Activated T-helper 2 cell treated with anti-CD3 and anti-CD28 coated beads, Interferon-gamma antibody, Interleukin-2, Interleukin-4, amounts not matched to agents 10 μg/mL and 5 μg/mL and 100 μg/mL, durations not matched to agents 14 hours and 24 hours and 36 hours (primary cell): ENCODE data around the gene BARX2. TPM values are rescaled to one million over a fixed set of nuclear protein-coding genes. Genes with fewer than 3 reads are reported as not detected.
A peak's percentile ranks its signal among the peaks of the same experiment; 100 is the strongest.

ENCODE experiments used
- DNase-seq: peaks from one replicate; pipeline ENCODE4 v3.0.0; 2021; ENCODE audit warnings: low spot score
- H3K27ac Mint-ChIP-seq: one replicate; pipeline ENCODE4 v1.8.0; 2021; ENCODE audit warnings: mixed read lengths
- H3K27me3 Mint-ChIP-seq: one replicate; pipeline ENCODE4 v1.8.0; 2021; ENCODE audit warnings: low read depth, mixed read lengths
- H3K36me3 Mint-ChIP-seq: one replicate; pipeline ENCODE4 v1.8.0; 2021; ENCODE audit warnings: low read depth, mixed read lengths
- H3K4me1 Mint-ChIP-seq: one replicate; pipeline ENCODE4 v1.8.0; 2021; ENCODE audit warnings: low read depth, mixed read lengths
- H3K4me3 Mint-ChIP-seq: one replicate; pipeline ENCODE4 v1.8.0; 2021; ENCODE audit warnings: low read depth, mild to moderate bottlenecking, moderate library complexity, mixed read lengths
- H3K9me3 Mint-ChIP-seq: one replicate; pipeline ENCODE4 v1.8.0; 2021; ENCODE audit warnings: mixed read lengths
- intact Hi-C: fragments of 100-400 bp; cut with micrococcal nuclease; formaldehyde crosslinking; loops from one replicate; pipeline ENCODE4 v1.15.1; 2023
- total RNA-seq: library from RNA; stranded (reverse); gene quantifications from 2 replicates; pipeline ENCODE4 v1.2.3, GENCODE V29; 2022

BARX2 gene
- total RNA-seq, 1 donor from 2014 or later = 4.7 TPM

DNA sequence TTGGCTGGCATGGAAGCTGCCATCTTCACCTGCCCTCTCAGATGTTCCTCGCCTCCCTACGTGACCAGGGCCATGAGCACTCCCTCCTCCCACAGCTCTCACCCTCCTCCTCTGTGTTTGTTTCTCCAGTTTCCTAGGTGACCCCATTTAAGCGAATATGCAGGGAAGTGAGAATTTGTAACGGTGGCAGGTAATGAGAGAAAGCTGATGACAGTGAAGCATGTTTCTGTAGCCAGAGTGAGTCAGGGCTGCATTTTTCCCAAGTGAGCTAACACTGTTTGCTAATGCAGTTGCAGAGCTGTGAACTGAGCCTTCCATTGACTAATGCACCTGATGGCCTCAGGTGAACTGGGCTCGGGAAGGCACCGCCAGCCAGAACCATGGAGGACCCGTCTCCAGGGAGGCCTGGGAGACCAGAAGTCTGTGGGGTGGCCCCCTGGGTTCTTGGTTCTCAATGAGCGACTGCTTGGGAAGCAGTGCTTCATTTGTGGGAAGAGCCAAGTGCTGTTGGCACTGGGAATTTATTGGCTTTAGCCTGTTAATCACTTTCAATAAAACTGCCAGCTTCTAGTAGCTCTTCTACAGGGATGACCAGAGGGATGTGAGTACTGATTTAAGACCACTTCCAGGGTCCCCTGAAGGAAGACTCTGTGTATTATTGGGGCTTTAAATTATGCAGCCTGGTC is 64.5 kb downstream of the BARX2 start:
- H3K9me3 Mint-ChIP-seq = no peaks in the 10 kb centered on the region
- peaks cover 21% of the 10 kb centered on the region for H3K4me1 Mint-ChIP-seq
- intact Hi-C loops = no loop called here
- H3K27me3 Mint-ChIP-seq = no peaks in the 10 kb centered on the region
- H3K36me3 Mint-ChIP-seq = peaks cover 3% of the 10 kb centered on the region
- no peak overlapping the region for H3K27ac Mint-ChIP-seq
- no peak for DNase-seq
- H3K4me3 Mint-ChIP-seq = no peak overlapping the region

DNA sequence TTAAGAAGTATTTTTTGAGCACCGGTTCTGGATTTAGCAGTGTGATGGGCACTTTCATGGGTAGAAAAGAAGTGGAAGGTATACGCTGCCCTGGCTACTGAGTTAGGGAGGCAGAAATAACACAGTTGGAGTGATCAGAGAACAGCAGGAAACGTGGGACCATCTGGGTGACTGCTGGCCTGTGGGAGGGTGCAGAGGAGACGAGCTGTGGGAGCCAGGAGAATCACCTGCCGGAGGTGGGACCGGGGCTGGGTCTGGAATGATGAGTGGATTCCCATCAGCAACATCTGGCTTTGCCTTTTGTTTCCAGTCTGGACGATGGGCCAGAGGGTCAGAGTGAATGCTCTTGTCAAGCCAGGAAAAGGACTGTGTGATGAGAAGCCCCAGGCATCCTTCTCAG is 66.5 kb downstream of the BARX2 start:
- H3K27ac Mint-ChIP-seq = no peak overlapping the region
- DNase-seq = no peak
- no peaks in the 10 kb centered on the region for H3K9me3 Mint-ChIP-seq
- no peaks in the 10 kb centered on the region for H3K27me3 Mint-ChIP-seq
- peaks cover 14% of the 10 kb centered on the region for H3K4me1 Mint-ChIP-seq
- H3K36me3 Mint-ChIP-seq = peaks cover 3% of the 10 kb centered on the region
- H3K4me3 Mint-ChIP-seq = no peak overlapping the region
- intact Hi-C loops = no loop called here

DNA sequence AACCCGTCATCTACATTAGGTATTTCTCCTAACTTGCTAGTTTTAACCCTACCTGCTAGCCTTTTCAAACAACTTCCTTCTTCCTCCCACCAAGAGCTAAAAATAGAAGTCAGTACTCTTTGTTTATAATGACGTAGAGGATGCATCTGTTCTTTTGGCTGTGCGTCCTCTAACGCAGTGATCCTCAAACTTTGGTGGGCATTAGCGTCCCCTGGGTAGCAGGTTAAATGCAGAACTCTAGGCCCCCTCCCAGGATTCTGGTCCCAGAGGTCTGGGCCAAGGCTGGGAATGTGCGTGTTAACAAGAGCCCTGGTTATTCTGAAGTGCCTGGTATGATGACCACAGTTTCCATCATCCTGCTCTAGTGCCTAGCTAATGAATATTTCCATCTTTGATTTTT is 67.6 kb downstream of the BARX2 start:
- no peak overlapping the region for H3K27ac Mint-ChIP-seq
- peaks cover 6% of the 10 kb centered on the region for H3K9me3 Mint-ChIP-seq
- H3K4me1 Mint-ChIP-seq = peaks cover 25% of the 10 kb centered on the region
- no peak for DNase-seq
- H3K4me3 Mint-ChIP-seq = no peak overlapping the region
- no peaks in the 10 kb centered on the region for H3K27me3 Mint-ChIP-seq
- peaks cover 5% of the 10 kb centered on the region for H3K36me3 Mint-ChIP-seq
- intact Hi-C loops = no loop called here

DNA sequence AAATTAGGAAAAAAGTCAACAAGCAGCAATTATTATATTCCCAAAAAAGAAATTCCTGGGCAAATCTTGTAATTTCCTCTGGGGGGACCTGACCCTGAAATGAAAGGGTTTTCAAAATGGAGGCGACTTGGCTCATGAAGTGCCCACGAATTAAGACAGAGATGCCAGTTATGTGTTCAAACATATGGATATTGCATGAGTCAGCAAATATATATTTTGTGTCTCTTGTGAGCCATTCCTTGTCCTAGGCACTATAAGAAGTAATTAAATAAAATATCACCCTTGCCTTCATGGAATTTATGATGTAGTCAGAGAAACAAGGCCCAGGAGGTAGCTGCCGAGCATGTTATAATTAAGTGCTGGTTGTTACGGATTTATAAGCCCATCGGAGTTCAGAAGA is 68.6 kb downstream of the BARX2 start:
- intact Hi-C loops = no loop called here

DNA sequence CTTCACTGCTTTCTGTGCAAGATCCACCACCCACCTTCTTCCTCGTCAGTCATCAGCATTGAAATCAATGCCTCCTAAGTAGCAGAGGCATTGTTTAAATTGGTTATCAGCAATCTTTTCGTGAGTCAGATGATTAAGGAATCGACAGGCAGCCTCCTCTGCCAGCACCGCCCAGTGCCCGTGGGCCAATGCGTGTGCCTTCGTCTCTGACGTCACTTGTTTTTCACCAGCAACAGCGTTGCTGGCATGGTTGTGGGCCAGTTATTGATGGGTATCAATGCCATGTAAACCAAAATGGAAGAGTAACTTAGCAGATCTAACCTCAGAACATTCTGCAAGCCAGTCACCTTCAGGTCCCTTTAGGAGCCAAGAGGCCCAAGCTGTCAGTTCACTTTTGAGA is 69.6 kb downstream of the BARX2 start:
- H3K27ac Mint-ChIP-seq = no peak overlapping the region
- intact Hi-C loops = no loop called here
- H3K9me3 Mint-ChIP-seq = peaks cover 14% of the 10 kb centered on the region
- H3K4me1 Mint-ChIP-seq = peaks cover 27% of the 10 kb centered on the region
- no peak overlapping the region for H3K4me3 Mint-ChIP-seq
- no peak for DNase-seq
- H3K36me3 Mint-ChIP-seq = peaks cover 11% of the 10 kb centered on the region
- no peaks in the 10 kb centered on the region for H3K27me3 Mint-ChIP-seq

More for the DNA sequence above, 68.6 kb downstream of the BARX2 start:
- Mint-ChIP-seq H3K36me3 (peaks cover 11% of the 10 kb centered on the region), H3K27me3 (no peaks in the 10 kb centered on the region), H3K4me1 (peaks cover 27% of the 10 kb centered on the region), H3K27ac (no peak overlapping the region), H3K4me3 (no peak overlapping the region), H3K9me3 (peaks cover 14% of the 10 kb centered on the region)
- no peak for DNase-seq

DNA sequence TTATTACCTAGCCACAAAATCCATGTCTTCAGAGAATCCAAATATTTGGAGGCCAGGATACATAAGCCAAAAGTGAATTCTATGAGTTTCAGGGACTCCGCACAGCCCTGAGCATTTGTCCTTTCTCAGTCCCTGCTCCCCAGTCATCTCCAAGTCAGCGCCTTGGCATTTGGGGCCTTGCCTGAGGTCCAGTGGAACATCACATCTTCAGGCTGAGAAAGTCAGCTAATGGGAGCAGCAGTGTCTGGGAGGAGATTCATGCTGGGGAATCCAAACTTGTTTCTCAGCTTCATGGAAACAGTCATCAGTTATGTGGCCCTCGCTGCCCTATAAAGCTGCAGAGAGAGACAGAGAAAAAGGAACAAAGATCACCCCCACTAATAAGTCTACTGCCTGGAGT is 70.9 kb downstream of the BARX2 start:
- no peak overlapping the region for H3K27ac Mint-ChIP-seq
- intact Hi-C loops = no loop called here
- H3K36me3 Mint-ChIP-seq = peaks cover 19% of the 10 kb centered on the region
- H3K4me3 Mint-ChIP-seq = no peak overlapping the region
- H3K4me1 Mint-ChIP-seq = peaks cover 27% of the 10 kb centered on the region
- no peaks in the 10 kb centered on the region for H3K27me3 Mint-ChIP-seq
- DNase-seq = no peak
- H3K9me3 Mint-ChIP-seq = peaks cover 20% of the 10 kb centered on the region

DNA sequence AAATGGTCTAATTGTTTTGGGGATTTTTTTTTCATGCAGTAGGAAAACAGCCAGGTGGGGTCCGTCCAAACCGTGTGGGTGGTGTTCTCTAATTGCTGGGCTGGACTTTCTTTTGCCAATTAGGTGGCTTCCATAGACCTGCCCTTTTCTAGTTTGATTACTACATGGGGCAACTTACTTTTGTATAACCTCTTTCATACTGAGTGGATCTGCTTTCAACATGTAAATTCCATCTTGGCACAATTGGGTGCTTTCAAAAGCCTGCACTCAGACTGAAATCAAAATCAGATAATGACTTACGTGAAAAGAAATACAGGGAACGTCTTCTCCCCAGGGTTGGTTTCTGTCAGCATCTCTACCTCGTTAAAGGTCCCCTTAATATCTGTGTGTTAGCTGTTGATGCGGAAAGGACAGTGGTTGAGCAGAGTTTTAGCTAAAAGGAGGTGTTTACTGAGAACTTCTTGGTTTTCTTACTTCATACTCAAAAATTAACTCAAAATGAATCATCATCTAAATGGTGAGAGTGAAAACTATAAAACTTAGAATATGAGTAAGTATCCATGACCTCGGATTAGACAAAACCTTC is 72.1 kb downstream of the BARX2 start:
- H3K27ac Mint-ChIP-seq = peak overlapping the region; percentile 88
- H3K4me3 Mint-ChIP-seq = no peak overlapping the region

DNA sequence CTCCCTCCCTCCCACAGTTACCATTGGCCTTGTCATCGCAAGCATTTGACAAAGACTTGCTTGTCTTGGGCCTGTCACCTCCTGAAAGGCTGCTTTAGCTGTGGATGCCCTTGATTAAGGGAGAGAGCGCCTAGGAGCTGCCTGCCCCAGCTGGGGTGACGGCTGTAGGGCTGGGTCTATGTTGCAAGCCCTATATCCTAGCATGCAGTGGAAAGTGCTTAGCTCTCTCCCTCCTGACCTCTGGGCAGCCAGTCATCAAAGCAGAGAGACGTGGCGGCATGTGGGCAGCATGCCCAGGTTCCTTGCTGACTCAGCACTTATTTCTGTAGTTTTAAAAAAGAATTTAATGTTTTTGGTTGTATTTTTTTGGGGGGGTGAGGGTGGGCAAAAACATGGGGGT is 75.9 kb downstream of the BARX2 start:
- Mint-ChIP-seq H3K4me3 (no peak overlapping the region), H3K36me3 (peaks cover 16% of the 10 kb centered on the region), H3K27ac (no peak overlapping the region), H3K27me3 (no peaks in the 10 kb centered on the region), H3K4me1 (peaks cover 16% of the 10 kb centered on the region), H3K9me3 (peaks cover 20% of the 10 kb centered on the region)
- intact Hi-C loops = no loop called here
- DNase-seq = no peak

More for the DNA sequence above, 72.1 kb downstream of the BARX2 start:
- peaks cover 20% of the 10 kb centered on the region for H3K9me3 Mint-ChIP-seq
- no peak for DNase-seq
- H3K27me3 Mint-ChIP-seq = no peaks in the 10 kb centered on the region
- intact Hi-C loops = loop anchor here (1.0 kb wide), 4 partner anchors 29 to 196 kb away; no protein-coding TSS in a partner anchor
- H3K36me3 Mint-ChIP-seq = peaks cover 19% of the 10 kb centered on the region
- H3K4me1 Mint-ChIP-seq = peaks cover 27% of the 10 kb centered on the region

DNA sequence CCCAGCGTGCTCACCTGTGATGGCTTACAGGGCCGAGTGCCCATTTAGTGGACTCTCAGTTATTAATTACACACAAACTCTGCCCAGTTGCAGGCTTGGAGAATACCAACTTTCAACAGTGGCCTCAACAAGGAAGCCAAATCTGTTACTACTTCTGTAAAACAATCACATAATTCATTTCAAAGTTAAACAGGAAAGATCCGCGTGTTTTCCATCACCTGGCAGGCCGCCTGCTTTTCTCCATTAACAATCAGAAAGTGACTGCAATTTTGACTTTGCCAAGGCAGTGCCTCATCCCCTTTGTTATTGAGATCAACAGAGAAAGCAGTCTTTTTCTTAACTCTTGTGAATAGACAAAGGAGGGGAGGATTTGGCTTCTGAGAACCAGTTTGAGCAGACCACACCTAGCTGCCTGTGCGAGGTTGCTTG is 77.7 kb downstream of the BARX2 start:
- H3K27me3 Mint-ChIP-seq = no peaks in the 10 kb centered on the region
- H3K4me3 Mint-ChIP-seq = no peak overlapping the region
- H3K27ac Mint-ChIP-seq = no peak overlapping the region
- DNase-seq = no peak
- peaks cover 13% of the 10 kb centered on the region for H3K9me3 Mint-ChIP-seq
- H3K36me3 Mint-ChIP-seq = peaks cover 13% of the 10 kb centered on the region
- intact Hi-C loops = no loop called here
- H3K4me1 Mint-ChIP-seq = peaks cover 2% of the 10 kb centered on the region

DNA sequence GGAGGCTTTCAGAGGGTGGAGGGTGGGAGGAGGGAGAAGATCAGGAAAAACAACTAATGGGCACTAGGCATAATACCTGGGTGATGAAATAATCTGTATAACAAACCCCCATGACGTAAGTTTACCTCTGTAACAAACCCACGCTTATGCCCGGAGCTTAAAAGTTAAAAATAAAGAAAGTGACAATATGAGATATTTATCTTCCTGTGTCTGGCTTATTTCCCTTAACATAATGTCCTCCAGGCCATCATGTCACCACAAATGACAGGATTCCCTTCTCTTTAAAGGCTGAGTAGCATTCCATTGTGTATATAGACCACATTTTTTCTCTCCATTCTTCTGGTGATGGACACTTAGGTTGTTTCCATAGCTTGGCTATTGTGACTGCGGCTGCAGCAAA is 79.5 kb downstream of the BARX2 start:
- Mint-ChIP-seq H3K27ac (no peak overlapping the region), H3K4me3 (no peak overlapping the region), H3K4me1 (no peaks in the 10 kb centered on the region), H3K36me3 (peaks cover 7% of the 10 kb centered on the region), H3K9me3 (peaks cover 5% of the 10 kb centered on the region), H3K27me3 (no peaks in the 10 kb centered on the region)
- intact Hi-C loops = no loop called here
- no peak for DNase-seq

DNA sequence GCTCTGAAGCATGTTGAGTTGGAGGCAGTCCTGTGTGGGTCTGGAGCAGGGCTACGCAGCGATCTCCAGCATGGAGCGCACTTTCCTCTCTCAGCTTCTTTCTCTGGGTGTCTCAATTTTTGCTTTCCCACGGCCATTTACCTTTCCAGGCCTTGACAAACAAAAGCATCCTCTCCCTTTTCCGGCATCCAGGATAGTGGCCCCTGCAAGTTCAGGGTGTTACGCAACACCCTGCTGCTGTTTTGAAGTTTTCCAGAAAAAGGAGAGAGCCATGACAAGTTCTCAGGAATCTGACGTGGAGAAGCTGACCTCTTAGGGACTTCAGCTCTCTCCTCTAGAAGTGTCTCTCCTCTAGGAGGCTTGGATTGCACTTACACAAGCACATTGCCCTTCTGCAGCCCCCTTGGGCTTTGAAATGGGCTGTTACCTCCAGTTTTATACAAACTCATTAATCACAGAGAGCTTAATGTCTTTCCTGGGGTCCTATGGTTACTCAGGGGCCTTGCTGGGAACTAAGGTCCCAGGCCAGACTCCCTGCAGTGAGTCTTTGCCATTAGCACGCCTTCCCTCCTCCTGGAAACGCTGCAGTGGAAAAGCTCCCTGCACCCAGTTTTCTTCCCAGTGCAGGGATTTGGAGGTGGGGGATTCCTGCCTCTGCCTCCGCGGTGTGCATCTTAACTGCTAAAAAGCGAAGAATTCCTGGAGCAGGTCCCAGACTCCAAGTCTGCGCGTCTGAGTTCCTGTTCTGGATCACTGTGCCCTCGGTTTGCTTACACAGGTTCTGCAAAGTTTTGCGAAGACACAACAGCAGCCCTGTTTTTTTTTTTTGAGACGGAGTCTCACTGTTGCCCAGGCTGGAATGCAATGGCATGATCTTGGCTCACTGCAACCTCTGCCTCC is 80.4 kb downstream of the BARX2 start:
- no peaks in the 10 kb centered on the region for H3K27me3 Mint-ChIP-seq
- no peaks in the 10 kb centered on the region for H3K9me3 Mint-ChIP-seq
- no peak overlapping the region for H3K4me3 Mint-ChIP-seq
- H3K4me1 Mint-ChIP-seq = no peaks in the 10 kb centered on the region
- H3K36me3 Mint-ChIP-seq = peaks cover under 1% of the 10 kb centered on the region
- intact Hi-C loops = no loop called here
- no peak overlapping the region for H3K27ac Mint-ChIP-seq
- no peak for DNase-seq

DNA sequence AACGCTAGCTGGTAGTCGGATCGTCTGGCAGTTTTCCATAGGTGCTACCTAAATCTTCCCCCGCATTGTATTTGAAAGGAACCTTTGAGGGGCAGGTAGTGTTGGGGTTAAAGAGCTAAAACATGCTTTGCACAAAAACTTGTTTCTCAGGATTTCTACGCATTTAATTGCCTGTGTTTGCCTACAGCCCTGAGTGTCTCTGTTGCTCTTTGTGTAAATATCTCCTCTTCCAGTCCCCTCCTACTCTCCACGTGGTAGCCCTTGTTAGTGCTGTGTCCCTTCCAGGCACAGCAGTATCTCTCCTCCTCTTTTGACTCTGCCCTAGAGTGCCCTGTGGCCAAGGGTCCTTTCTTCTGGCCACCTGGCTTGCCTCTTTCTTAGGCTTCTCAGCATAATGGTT is 81.7 kb downstream of the BARX2 start:
- Mint-ChIP-seq H3K4me1 (no peaks in the 10 kb centered on the region), H3K27me3 (no peaks in the 10 kb centered on the region), H3K36me3 (no peaks in the 10 kb centered on the region), H3K9me3 (no peaks in the 10 kb centered on the region), H3K27ac (no peak overlapping the region), H3K4me3 (no peak overlapping the region)
- DNase-seq = no peak
- intact Hi-C loops = no loop called here

DNA sequence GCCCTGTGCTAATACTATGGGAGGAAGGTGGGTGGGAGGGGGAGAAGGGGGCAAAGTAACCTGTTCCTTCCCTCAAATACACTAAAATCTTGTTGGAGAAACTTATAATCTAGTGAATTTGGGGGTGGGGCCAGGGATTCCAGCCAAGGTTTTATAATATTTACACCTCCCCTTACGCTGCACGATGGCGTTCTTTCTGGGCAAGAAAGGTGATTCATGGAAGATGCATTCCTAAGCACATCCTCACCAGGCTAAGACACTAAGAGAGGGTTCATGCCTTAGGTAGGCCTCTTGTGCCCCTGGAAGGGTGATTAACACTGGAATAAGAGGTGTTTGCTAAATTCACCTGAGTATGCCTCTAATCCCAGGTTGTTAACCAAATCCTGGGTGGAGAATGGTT is 82.6 kb downstream of the BARX2 start:
- DNase-seq = no peak
- H3K36me3 Mint-ChIP-seq = no peaks in the 10 kb centered on the region
- H3K27me3 Mint-ChIP-seq = no peaks in the 10 kb centered on the region
- no peak overlapping the region for H3K27ac Mint-ChIP-seq
- H3K4me1 Mint-ChIP-seq = no peaks in the 10 kb centered on the region
- peaks cover 2% of the 10 kb centered on the region for H3K9me3 Mint-ChIP-seq
- no peak overlapping the region for H3K4me3 Mint-ChIP-seq
- intact Hi-C loops = no loop called here
